ENCODE measurements around the gene RASL10A.

GRCh38 chr22:29343313-29343805 is 27.9 kb upstream of the RASL10A start:
- TF ChIP-seq POLR2A (IDR thresholded peaks at IDR 0.05): no peak
- no peak for TF ChIP-seq CTCF (IDR thresholded peaks at IDR 0.05)
